ENCODE data around the gene RPTOR.

Gene RPTOR

DNA sequence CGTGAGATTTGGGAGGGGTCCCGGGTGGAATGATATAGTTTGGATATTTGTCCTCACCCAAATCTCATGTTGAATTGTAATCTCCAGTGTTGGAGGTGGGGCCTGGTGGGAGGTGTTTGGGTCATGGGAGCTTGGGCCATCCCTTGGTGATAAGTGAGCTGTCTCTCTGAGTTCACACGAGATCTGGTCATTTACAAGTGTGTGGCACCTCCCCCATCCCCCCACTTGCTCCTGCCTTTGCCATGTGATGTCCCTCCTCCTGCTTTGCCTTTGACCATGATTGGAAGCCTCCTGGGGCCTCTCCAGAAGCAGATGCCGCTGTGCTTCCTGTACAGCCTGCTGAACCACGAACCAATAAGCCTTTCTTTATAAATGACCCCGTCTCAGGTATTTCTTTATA, 469.0 kb downstream of the RPTOR start:
- DNase-seq, result no peak

DNA sequence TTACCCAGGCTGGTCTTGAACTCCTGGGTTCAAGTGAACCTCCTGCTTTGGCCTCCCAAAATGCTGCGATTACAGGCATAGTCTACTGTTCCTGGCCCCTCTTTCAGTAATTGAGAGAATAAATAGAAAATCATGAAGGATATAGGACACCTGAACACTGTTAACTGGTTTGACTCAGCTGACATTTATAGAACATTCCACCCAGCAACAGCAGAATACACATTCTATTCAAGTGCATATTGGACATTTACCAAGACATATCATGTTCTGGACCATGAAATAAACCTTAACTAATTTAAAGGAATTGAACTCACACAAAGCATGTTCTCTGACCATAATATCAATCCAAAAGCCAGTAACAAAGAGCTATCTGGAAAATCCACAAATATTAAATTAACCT, 470.5 kb downstream of the RPTOR start:
- no peak for DNase-seq
